ENCODE results near the gene MAP7D1. TPM values are rescaled to one million over a fixed set of nuclear protein-coding genes. Genes with fewer than 3 reads are reported as not detected.

Gene MAP7D1
- polyA plus RNA-seq, 1 of the 3 experiments (the other 2 are of a cell fraction): 69.9 TPM

- H3K27me3 ChIP-seq (ENCODE audit: insufficient read depth): no peaks in the 10 kb centered on the region
- DNase-seq: no peak
- H2AFZ ChIP-seq (ENCODE audit: low read depth): no peak overlapping the region
- H3F3A ChIP-seq (replicated peaks; ENCODE audit: insufficient read depth): peaks cover 14% of the 10 kb centered on the region
- 99% methylated on average over 17 of the region's 33 CpGs for WGBS (ENCODE audit: low lambda C conversion rate)
- no peaks in the 10 kb centered on the region for H3K9me3 ChIP-seq
- H3K4me2 ChIP-seq: no peak overlapping the region
- ChIA-PET POLR2A (no interaction called here), CTCF (no interaction called here)
- no peak overlapping the region for H3K27ac ChIP-seq (ENCODE audit: low read depth in 2 of 2, low read length in 1 of 2)
- TF ChIP-seq RCOR1 (IDR thresholded peaks at IDR 0.05; ENCODE audit: low read length) (no peak), EZH2phosphoT487 (IDR thresholded peaks at IDR 0.05; ENCODE audit: borderline replicate concordance, low read depth) (no peak), EP300 (IDR thresholded peaks at IDR 0.05; ENCODE audit: borderline replicate concordance in 1 of 2, low read depth in 1 of 2, low read length in 1 of 2) (no peak), POLR2AphosphoS5 (IDR thresholded peaks at IDR 0.05; ENCODE audit: low read depth, low read length) (no peak), RXRA (IDR thresholded peaks at IDR 0.05; ENCODE audit: borderline replicate concordance, low read depth) (no peak), TAF1 (IDR thresholded peaks at IDR 0.05; ENCODE audit: borderline replicate concordance, low read depth, low read length) (no peak), FOXM1 (IDR thresholded peaks at IDR 0.05; ENCODE audit: low read depth) (no peak), YY1 (IDR thresholded peaks at IDR 0.05; ENCODE audit: low read depth) (no peak), GATA2 (CRISPR knock-in tag; IDR thresholded peaks at IDR 0.05) (no peak), JUND (IDR thresholded peaks at IDR 0.05) (no peak), NFIC (IDR thresholded peaks at IDR 0.05; ENCODE audit: borderline replicate concordance) (no peak)
- TF ChIP-seq, protein P1, sequence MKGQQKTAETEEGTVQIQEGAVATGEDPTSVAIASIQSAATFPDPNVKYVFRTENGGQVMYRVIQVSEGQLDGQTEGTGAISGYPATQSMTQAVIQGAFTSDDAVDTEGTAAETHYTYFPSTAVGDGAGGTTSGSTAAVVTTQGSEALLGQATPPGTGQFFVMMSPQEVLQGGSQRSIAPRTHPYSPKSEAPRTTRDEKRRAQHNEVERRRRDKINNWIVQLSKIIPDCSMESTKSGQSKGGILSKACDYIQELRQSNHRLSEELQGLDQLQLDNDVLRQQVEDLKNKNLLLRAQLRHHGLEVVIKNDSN (IDR thresholded peaks at IDR 0.05; ENCODE audit: borderline replicate concordance, low read depth): no peak
- TF ChIP-seq, protein P2, sequence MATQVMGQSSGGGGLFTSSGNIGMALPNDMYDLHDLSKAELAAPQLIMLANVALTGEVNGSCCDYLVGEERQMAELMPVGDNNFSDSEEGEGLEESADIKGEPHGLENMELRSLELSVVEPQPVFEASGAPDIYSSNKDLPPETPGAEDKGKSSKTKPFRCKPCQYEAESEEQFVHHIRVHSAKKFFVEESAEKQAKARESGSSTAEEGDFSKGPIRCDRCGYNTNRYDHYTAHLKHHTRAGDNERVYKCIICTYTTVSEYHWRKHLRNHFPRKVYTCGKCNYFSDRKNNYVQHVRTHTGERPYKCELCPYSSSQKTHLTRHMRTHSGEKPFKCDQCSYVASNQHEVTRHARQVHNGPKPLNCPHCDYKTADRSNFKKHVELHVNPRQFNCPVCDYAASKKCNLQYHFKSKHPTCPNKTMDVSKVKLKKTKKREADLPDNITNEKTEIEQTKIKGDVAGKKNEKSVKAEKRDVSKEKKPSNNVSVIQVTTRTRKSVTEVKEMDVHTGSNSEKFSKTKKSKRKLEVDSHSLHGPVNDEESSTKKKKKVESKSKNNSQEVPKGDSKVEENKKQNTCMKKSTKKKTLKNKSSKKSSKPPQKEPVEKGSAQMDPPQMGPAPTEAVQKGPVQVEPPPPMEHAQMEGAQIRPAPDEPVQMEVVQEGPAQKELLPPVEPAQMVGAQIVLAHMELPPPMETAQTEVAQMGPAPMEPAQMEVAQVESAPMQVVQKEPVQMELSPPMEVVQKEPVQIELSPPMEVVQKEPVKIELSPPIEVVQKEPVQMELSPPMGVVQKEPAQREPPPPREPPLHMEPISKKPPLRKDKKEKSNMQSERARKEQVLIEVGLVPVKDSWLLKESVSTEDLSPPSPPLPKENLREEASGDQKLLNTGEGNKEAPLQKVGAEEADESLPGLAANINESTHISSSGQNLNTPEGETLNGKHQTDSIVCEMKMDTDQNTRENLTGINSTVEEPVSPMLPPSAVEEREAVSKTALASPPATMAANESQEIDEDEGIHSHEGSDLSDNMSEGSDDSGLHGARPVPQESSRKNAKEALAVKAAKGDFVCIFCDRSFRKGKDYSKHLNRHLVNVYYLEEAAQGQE (IDR thresholded peaks at IDR 0.05; ENCODE audit: low read depth, low read length): no peak
- TF ChIP-seq, protein P3, sequence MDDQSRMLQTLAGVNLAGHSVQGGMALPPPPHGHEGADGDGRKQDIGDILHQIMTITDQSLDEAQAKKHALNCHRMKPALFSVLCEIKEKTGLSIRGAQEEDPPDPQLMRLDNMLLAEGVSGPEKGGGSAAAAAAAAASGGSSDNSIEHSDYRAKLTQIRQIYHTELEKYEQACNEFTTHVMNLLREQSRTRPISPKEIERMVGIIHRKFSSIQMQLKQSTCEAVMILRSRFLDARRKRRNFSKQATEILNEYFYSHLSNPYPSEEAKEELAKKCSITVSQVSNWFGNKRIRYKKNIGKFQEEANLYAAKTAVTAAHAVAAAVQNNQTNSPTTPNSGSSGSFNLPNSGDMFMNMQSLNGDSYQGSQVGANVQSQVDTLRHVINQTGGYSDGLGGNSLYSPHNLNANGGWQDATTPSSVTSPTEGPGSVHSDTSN (IDR thresholded peaks at IDR 0.05): no peak
- peaks cover 28% of the 10 kb centered on the region; the same call in 1 of the 2 replicates for H4K20me1 ChIP-seq (ENCODE audit: insufficient read depth)
- peaks cover 40% of the 10 kb centered on the region for H3K79me2 ChIP-seq (ENCODE audit: insufficient read depth)
- H3K4me3 ChIP-seq (ENCODE audit: low read depth in 2 of 2, low read length in 1 of 2): no peak overlapping the region
- H3K36me3 ChIP-seq (replicated peaks in 1 of 2; ENCODE audit: control insufficient read depth in 1 of 2, insufficient read depth in 2 of 2, low read length in 1 of 2): peaks cover 53 to 67% of the 10 kb centered on the region in 2 experiments
- no peaks in the 10 kb centered on the region for H3K9me2 ChIP-seq
- no peak overlapping the region for H3K9ac ChIP-seq
- peaks cover 2 to 6% of the 10 kb centered on the region in 2 experiments; a peak in 3 of 4 replicates for H3K4me1 ChIP-seq (ENCODE audit: control insufficient read depth in 1 of 2, insufficient read depth in 2 of 2, low read depth in 1 of 2, low read length in 1 of 2)
Measured at GRCh38 chr1:36177589-36178431, 21.9 kb downstream of the MAP7D1 start.

All from SK-N-SH (cell line).